ENCODE data around the gene YY1AP1.
A peak's percentile ranks its signal among the peaks of the same experiment; 100 is the strongest.

GRCh38 chr1:155651861-155652661, 36.5 kb downstream of the YY1AP1 start:
- TF ChIP-seq CTCF (IDR thresholded peaks at IDR 0.05 in 2 of 3, conservative IDR thresholded peaks at IDR 0.05 in 1 of 3; ENCODE audit: borderline replicate concordance in 1 of 3, insufficient read depth in 1 of 3, low read depth in 2 of 3, low read length in 2 of 3) = no peak
- peak; percentile 33; the same call in 1 of the 2 replicates for TF ChIP-seq JUND (IDR thresholded peaks at IDR 0.05)
- no peak for TF ChIP-seq ELF1 (IDR thresholded peaks at IDR 0.05; ENCODE audit: borderline replicate concordance, low read depth)
- peak; percentile 17; the same call in 1 of the 2 replicates for TF ChIP-seq CBX3 (IDR thresholded peaks at IDR 0.05; ENCODE audit: low read depth)
- TF ChIP-seq ZNF274 (IDR thresholded peaks at IDR 0.05; ENCODE audit: low read depth, low read length) = no peak
